Measurements from ENCODE around the gene PAF1. TPM values are rescaled to one million over a fixed set of nuclear protein-coding genes. Genes with fewer than 3 reads are reported as not detected.
A peak's percentile ranks its signal among the peaks of the same experiment; 100 is the strongest.

The PAF1 gene
- total and polyA plus RNA-seq, 2 of the 13 experiments (the other 11 are each of a cell fraction or from before 2014, with no cell fraction given): 30.2 to 31.1 TPM

- TF ChIP-seq ZNF567 (CRISPR knock-in tag; IDR thresholded peaks at IDR 0.05; ENCODE audit: borderline replicate concordance) (no peak; the same call in 1 of the 2 replicates), ZNF564 (CRISPR knock-in tag; IDR thresholded peaks at IDR 0.05) (no peak), NR3C1 (CRISPR knock-in tag; IDR thresholded peaks at IDR 0.05) (no peak), ZNF441 (CRISPR knock-in tag; IDR thresholded peaks at IDR 0.05; ENCODE audit: borderline replicate concordance) (peak; percentile 22; the same call in 1 of the 2 replicates), SIX4 (CRISPR knock-in tag; IDR thresholded peaks at IDR 0.05) (no peak), ZNF430 (CRISPR knock-in tag; IDR thresholded peaks at IDR 0.05) (no peak), WIZ (CRISPR knock-in tag; IDR thresholded peaks at IDR 0.05) (no peak), MEIS2 (CRISPR knock-in tag; IDR thresholded peaks at IDR 0.05) (no peak; the same call in 1 of the 2 replicates), FLYWCH1 (CRISPR knock-in tag; IDR thresholded peaks at IDR 0.05) (no peak), ZNF878 (CRISPR knock-in tag; IDR thresholded peaks at IDR 0.05) (no peak), ZNF841 (CRISPR knock-in tag; IDR thresholded peaks at IDR 0.05; ENCODE audit: borderline replicate concordance) (no peak), ZNF280B (CRISPR knock-in tag; IDR thresholded peaks at IDR 0.05; ENCODE audit: borderline replicate concordance) (no peak), PAF1 (CRISPR knock-in tag; IDR thresholded peaks at IDR 0.05) (peak; percentile 62; the same call in 1 of the 2 replicates), ZNF713 (CRISPR knock-in tag; IDR thresholded peaks at IDR 0.05) (no peak), SOX6 (IDR thresholded peaks at IDR 0.05) (no peak), SOX6 (CRISPR knock-in tag; IDR thresholded peaks at IDR 0.05) (no peak), ATM (IDR thresholded peaks at IDR 0.05; ENCODE audit: borderline replicate concordance) (no peak), ZNF775 (CRISPR knock-in tag; IDR thresholded peaks at IDR 0.05; ENCODE audit: borderline replicate concordance) (no peak), TAF1 (CRISPR knock-in tag; IDR thresholded peaks at IDR 0.05) (peak; percentile 16; the same call in 1 of the 2 replicates), HNRNPUL1 (IDR thresholded peaks at IDR 0.05; ENCODE audit: low read depth, low read length) (no peak), POLR2A (IDR thresholded peaks at IDR 0.05; ENCODE audit: insufficient read depth in 1 of 2, low read depth in 2 of 2, low read length in 2 of 2) (peak; percentile 45 to 83; a peak in 3 of 4 replicates), TGIF2 (CRISPR knock-in tag; IDR thresholded peaks at IDR 0.05) (no peak), TBX2 (CRISPR knock-in tag; IDR thresholded peaks at IDR 0.05; ENCODE audit: borderline replicate concordance) (peak; percentile 76)
- TF ChIP-seq, protein P1, sequence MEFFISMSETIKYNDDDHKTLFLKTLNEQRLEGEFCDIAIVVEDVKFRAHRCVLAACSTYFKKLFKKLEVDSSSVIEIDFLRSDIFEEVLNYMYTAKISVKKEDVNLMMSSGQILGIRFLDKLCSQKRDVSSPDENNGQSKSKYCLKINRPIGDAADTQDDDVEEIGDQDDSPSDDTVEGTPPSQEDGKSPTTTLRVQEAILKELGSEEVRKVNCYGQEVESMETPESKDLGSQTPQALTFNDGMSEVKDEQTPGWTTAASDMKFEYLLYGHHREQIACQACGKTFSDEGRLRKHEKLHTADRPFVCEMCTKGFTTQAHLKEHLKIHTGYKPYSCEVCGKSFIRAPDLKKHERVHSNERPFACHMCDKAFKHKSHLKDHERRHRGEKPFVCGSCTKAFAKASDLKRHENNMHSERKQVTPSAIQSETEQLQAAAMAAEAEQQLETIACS (CRISPR knock-in tag; IDR thresholded peaks at IDR 0.05): peak; percentile 70; the same call in 1 of the 2 replicates
- TF ChIP-seq, protein P2, sequence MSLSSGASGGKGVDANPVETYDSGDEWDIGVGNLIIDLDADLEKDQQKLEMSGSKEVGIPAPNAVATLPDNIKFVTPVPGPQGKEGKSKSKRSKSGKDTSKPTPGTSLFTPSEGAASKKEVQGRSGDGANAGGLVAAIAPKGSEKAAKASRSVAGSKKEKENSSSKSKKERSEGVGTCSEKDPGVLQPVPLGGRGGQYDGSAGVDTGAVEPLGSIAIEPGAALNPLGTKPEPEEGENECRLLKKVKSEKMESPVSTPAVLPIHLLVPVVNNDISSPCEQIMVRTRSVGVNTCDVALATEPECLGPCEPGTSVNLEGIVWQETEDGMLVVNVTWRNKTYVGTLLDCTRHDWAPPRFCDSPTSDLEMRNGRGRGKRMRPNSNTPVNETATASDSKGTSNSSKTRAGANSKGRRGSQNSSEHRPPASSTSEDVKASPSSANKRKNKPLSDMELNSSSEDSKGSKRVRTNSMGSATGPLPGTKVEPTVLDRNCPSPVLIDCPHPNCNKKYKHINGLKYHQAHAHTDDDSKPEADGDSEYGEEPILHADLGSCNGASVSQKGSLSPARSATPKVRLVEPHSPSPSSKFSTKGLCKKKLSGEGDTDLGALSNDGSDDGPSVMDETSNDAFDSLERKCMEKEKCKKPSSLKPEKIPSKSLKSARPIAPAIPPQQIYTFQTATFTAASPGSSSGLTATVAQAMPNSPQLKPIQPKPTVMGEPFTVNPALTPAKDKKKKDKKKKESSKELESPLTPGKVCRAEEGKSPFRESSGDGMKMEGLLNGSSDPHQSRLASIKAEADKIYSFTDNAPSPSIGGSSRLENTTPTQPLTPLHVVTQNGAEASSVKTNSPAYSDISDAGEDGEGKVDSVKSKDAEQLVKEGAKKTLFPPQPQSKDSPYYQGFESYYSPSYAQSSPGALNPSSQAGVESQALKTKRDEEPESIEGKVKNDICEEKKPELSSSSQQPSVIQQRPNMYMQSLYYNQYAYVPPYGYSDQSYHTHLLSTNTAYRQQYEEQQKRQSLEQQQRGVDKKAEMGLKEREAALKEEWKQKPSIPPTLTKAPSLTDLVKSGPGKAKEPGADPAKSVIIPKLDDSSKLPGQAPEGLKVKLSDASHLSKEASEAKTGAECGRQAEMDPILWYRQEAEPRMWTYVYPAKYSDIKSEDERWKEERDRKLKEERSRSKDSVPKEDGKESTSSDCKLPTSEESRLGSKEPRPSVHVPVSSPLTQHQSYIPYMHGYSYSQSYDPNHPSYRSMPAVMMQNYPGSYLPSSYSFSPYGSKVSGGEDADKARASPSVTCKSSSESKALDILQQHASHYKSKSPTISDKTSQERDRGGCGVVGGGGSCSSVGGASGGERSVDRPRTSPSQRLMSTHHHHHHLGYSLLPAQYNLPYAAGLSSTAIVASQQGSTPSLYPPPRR (CRISPR knock-in tag; IDR thresholded peaks at IDR 0.05; ENCODE audit: borderline replicate concordance): no peak
Measured at GRCh38 chr19:39409208-39410016, 18.5 kb upstream of the PAF1 start (continued).

All from HepG2 (cell line).